HEK293T (cell line): ENCODE results near the gene HAS3.

Source experiments
- ARNT ChIP-seq: fragments of 450-650 bp; IDR thresholded peaks from 2 replicates; pipeline ENCODE4 v1.6.1; 2017; ENCODE audit warnings: mild to moderate bottlenecking
- BHLHE40 ChIP-seq: fragments of 450-650 bp; IDR thresholded peaks from 2 replicates; pipeline ENCODE4 v1.6.1; 2016; ENCODE audit warnings: mild to moderate bottlenecking, moderate library complexity, borderline replicate concordance
- FOXA1 ChIP-seq: fragments of 450-650 bp; IDR thresholded peaks from 2 replicates; pipeline ENCODE4 v1.6.1; 2016; ENCODE audit warnings: mild to moderate bottlenecking
- FOXK2 ChIP-seq: fragments of 450-650 bp; IDR thresholded peaks from 2 replicates; pipeline ENCODE4 v1.6.1; 2016; ENCODE audit warnings: mild to moderate bottlenecking
- FOXM1 ChIP-seq: fragments of 450-650 bp; IDR thresholded peaks from 2 replicates; pipeline ENCODE4 v1.6.1; 2017; ENCODE audit warnings: mild to moderate bottlenecking, borderline replicate concordance
- SP1 ChIP-seq: fragments of 450-650 bp; IDR thresholded peaks from 2 replicates; pipeline ENCODE4 v1.6.1; 2017
- SUZ12 ChIP-seq: fragments of 450-650 bp; IDR thresholded peaks from 2 replicates; pipeline ENCODE4 v1.6.1; 2016; ENCODE audit warnings: mild to moderate bottlenecking
- TF ChIP-seq, protein P1 (sequence below): fragments of 450-650 bp; IDR thresholded peaks from 2 replicates; pipeline ENCODE4 v1.6.1; 2016

DNA sequence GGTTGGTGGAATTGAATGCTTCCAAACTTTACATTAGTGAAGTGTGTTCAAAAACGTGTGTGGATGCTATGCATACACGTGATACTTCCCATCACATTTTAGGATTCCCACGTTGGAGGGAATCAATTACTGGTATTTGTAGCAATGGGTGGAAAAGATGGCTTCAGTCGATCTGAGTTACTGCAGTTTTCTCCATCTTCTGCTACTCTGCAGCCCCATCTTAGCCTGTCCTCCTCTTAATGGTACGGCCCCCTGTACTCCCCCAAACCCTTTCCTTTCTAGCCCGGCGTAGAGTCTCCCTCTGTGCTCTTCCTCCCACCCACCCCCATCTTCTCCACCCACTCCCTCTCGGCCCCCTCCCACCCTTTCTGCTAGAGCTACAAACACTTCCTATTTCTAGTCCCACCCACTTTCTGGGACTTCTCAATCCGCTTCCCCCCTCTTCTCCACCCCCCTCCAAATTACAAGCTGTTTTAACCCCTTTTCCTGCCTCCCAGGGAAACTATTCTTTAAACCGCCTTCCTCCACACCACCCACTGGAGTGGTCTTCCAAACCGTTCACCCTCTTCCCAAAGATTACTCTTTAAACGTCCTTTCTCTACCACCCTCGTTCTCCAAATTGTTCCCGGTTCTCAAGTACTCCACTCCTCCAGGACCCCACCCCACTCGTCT lies 25.9 kb downstream of the HAS3 start:
- no peak for TF ChIP-seq FOXM1
- TF ChIP-seq, protein P1, sequence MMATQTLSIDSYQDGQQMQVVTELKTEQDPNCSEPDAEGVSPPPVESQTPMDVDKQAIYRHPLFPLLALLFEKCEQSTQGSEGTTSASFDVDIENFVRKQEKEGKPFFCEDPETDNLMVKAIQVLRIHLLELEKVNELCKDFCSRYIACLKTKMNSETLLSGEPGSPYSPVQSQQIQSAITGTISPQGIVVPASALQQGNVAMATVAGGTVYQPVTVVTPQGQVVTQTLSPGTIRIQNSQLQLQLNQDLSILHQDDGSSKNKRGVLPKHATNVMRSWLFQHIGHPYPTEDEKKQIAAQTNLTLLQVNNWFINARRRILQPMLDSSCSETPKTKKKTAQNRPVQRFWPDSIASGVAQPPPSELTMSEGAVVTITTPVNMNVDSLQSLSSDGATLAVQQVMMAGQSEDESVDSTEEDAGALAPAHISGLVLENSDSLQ: no peak
- TF ChIP-seq BHLHE40: no peak
- TF ChIP-seq FOXK2: no peak
- no peak for TF ChIP-seq ARNT
- TF ChIP-seq SUZ12: no peak
- no peak for TF ChIP-seq FOXA1
- no peak for TF ChIP-seq SP1
